RWPE1 (cell line): ENCODE results near the gene PATE2.

Experiments used
- CTCF ChIA-PET: fragments of 350-600 bp; sonication (Branson Sonifier 250); formaldehyde crosslinking; extraction: SDS; loops from one replicate; lab custom pipeline; 2021; lab: Yijun Ruan, JAX
- POLR2A ChIA-PET: fragments of 400-600 bp; formaldehyde crosslinking; extraction: SDS; loops from one replicate; lab custom pipeline; 2020; ENCODE audit warnings: antibody characterized with exemption; ENCODE audit not compliant: low non-redundant PET; lab: Yijun Ruan, JAX
- DNase-seq: peaks from one replicate; pipeline ENCODE4 v3.0.0; 2012; ENCODE audit warnings: low spot score
- H3K27ac ChIP-seq: fragments of 450-650 bp; 2 replicates; pipeline ENCODE4 v1.5.1; 2017
- CTCF ChIP-seq: fragments of 450-650 bp; conservative IDR thresholded peaks from 2 replicates; pipeline ENCODE4 v1.5.1; 2017; ENCODE audit warnings: low read depth, mild to moderate bottlenecking

The PATE2 gene

GRCh38 chr11:125768336-125769046 lies 10.1 kb downstream of the PATE2 start:
- ChIA-PET CTCF (interaction anchor here (0.5 kb wide), 1 partner anchor 892 kb away, joined by 4 read pairs; no protein-coding TSS in a partner anchor), POLR2A (no interaction called here)
- H3K27ac ChIP-seq = no peak overlapping the region
- no peak for DNase-seq
- no peak for TF ChIP-seq CTCF

- H3K27ac ChIP-seq = no peak overlapping the region
- CTCF ChIA-PET = no interaction called here
- no peak for TF ChIP-seq CTCF
- no peak for DNase-seq
- POLR2A ChIA-PET = no interaction called here
Observed at GRCh38 chr11:125766251-125766650, 12.4 kb downstream of the PATE2 start.

GRCh38 chr11:125763483-125763882 lies 15.1 kb downstream of the PATE2 start:
- no peak for DNase-seq
- ChIA-PET CTCF (no interaction called here), POLR2A (no interaction called here)
- TF ChIP-seq CTCF = no peak
- no peak overlapping the region for H3K27ac ChIP-seq

- no peak for DNase-seq
- no peak overlapping the region for H3K27ac ChIP-seq
- TF ChIP-seq CTCF = no peak
- ChIA-PET CTCF (no interaction called here), POLR2A (no interaction called here)
Observed at GRCh38 chr11:125762445-125762844, 16.2 kb downstream of the PATE2 start.

GRCh38 chr11:125756050-125756449 lies 22.6 kb downstream of the PATE2 start:
- POLR2A ChIA-PET = no interaction called here
- H3K27ac ChIP-seq = no peak overlapping the region
- no peak for TF ChIP-seq CTCF
- DNase-seq = no peak
- CTCF ChIA-PET = no interaction called here

GRCh38 chr11:125750629-125751028 lies 28.0 kb downstream of the PATE2 start:
- no peak for TF ChIP-seq CTCF
- ChIA-PET POLR2A (no interaction called here), CTCF (interaction anchor here (0.7 kb wide), 2 partner anchors 11 to 261 kb away, joined by 3 read pairs; no protein-coding TSS in a partner anchor)
- no peak for DNase-seq
- no peak overlapping the region for H3K27ac ChIP-seq
